ENCODE results near the gene FFAR1. TPM values are rescaled to one million over a fixed set of nuclear protein-coding genes. Genes with fewer than 3 reads are reported as not detected.

FFAR1 gene
- total and polyA plus RNA-seq, 2 of the 8 experiments (the other 6 are each of a cell fraction or from before 2014, with no cell fraction given): not detected

GRCh38 chr19:35388277-35389054, 40.8 kb downstream of the FFAR1 start (continued):
- no peak for TF ChIP-seq ATF2 (IDR thresholded peaks at IDR 0.05; ENCODE audit: low read length)
